ENCODE measurements around the gene CAMK2B.

DNA sequence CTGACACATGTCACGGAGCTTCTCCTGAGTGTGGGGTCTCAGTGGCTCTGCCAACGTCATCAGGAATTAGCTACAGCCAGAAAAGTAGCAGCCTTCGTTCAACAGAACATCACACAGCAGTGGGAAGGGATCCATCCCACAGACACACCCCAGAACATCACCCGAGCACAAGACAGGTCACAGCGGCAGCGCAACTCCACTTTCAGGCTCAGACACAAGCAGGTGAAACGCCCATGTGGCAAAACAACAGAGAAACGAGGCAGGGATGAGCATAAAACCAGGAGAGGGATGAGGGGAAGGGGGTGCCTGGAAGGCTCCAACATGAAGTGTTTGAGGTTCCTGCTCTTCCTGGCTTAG, 44.8 kb downstream of the CAMK2B start:
- TF ChIP-seq, protein P1, sequence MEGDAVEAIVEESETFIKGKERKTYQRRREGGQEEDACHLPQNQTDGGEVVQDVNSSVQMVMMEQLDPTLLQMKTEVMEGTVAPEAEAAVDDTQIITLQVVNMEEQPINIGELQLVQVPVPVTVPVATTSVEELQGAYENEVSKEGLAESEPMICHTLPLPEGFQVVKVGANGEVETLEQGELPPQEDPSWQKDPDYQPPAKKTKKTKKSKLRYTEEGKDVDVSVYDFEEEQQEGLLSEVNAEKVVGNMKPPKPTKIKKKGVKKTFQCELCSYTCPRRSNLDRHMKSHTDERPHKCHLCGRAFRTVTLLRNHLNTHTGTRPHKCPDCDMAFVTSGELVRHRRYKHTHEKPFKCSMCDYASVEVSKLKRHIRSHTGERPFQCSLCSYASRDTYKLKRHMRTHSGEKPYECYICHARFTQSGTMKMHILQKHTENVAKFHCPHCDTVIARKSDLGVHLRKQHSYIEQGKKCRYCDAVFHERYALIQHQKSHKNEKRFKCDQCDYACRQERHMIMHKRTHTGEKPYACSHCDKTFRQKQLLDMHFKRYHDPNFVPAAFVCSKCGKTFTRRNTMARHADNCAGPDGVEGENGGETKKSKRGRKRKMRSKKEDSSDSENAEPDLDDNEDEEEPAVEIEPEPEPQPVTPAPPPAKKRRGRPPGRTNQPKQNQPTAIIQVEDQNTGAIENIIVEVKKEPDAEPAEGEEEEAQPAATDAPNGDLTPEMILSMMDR (IDR thresholded peaks at IDR 0.05; ENCODE audit: insufficient read depth, low read length, poor library complexity, severe bottlenecking) = no peak
- no peak for TF ChIP-seq EZH2phosphoT487 (conservative IDR thresholded peaks at IDR 0.05; ENCODE audit: low read length)
